ENCODE data around the gene PSMC4.
A peak's percentile ranks its signal among the peaks of the same experiment; 100 is the strongest.

Gene PSMC4

DNA sequence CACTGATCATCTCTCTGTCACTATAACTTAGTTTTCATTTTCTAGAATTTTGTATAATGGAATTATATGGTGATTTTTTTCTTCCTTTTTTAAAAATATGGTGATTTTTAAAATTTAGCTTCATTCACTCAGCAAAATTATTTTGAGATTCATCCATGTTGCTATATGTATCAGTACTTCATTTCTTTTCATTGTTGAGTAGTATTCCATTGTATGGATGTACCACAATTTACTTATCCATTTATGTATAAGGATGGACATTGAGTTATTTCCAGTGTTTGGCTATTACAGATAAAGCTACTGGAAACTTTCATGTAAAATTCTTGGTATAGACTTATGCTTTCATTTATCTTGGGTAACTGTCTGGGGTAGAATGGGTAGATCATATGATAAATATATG, 38.7 kb downstream of the PSMC4 start:
- peak; percentile 99 for TF ChIP-seq ZNF8 (CRISPR knock-in tag; IDR thresholded peaks at IDR 0.05)
- no peak for TF ChIP-seq ZFP3 (CRISPR knock-in tag; IDR thresholded peaks at IDR 0.05)
- no peak for TF ChIP-seq PPARA (CRISPR knock-in tag; IDR thresholded peaks at IDR 0.05; ENCODE audit: borderline replicate concordance)
- TF ChIP-seq, protein P1, sequence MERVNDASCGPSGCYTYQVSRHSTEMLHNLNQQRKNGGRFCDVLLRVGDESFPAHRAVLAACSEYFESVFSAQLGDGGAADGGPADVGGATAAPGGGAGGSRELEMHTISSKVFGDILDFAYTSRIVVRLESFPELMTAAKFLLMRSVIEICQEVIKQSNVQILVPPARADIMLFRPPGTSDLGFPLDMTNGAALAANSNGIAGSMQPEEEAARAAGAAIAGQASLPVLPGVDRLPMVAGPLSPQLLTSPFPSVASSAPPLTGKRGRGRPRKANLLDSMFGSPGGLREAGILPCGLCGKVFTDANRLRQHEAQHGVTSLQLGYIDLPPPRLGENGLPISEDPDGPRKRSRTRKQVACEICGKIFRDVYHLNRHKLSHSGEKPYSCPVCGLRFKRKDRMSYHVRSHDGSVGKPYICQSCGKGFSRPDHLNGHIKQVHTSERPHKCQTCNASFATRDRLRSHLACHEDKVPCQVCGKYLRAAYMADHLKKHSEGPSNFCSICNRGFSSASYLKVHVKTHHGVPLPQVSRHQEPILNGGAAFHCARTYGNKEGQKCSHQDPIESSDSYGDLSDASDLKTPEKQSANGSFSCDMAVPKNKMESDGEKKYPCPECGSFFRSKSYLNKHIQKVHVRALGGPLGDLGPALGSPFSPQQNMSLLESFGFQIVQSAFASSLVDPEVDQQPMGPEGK (CRISPR knock-in tag; IDR thresholded peaks at IDR 0.05; ENCODE audit: borderline replicate concordance): no peak
- ATAC-seq: no peak

DNA sequence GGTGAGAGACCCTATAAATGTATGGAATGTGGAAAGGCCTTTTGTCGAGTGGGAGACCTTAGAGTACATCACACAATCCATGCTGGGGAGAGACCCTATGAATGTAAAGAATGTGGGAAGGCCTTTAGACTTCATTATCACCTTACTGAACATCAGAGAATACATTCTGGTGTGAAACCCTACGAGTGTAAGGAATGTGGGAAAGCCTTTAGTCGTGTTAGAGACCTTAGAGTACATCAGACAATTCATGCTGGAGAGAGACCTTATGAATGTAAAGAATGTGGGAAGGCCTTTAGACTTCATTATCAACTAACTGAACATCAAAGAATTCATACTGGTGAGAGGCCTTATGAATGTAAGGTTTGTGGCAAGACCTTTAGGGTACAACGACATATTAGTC, 43.0 kb downstream of the PSMC4 start:
- ATAC-seq: no peak
- TF ChIP-seq CSDC2 (CRISPR knock-in tag; IDR thresholded peaks at IDR 0.05) (no peak), ZNF70 (CRISPR knock-in tag; IDR thresholded peaks at IDR 0.05) (no peak), ZFP3 (CRISPR knock-in tag; IDR thresholded peaks at IDR 0.05) (no peak), SNAI2 (CRISPR knock-in tag; IDR thresholded peaks at IDR 0.05) (no peak), TOX (CRISPR knock-in tag; IDR thresholded peaks at IDR 0.05; ENCODE audit: borderline replicate concordance) (no peak), POU6F1 (CRISPR knock-in tag; IDR thresholded peaks at IDR 0.05; ENCODE audit: borderline replicate concordance, low read depth) (no peak), GLIS3 (CRISPR knock-in tag; IDR thresholded peaks at IDR 0.05) (no peak), CREB5 (CRISPR knock-in tag; IDR thresholded peaks at IDR 0.05; ENCODE audit: low read depth) (no peak), ARNTL (CRISPR knock-in tag; IDR thresholded peaks at IDR 0.05; ENCODE audit: borderline replicate concordance, low read depth) (no peak), ISL1 (CRISPR knock-in tag; IDR thresholded peaks at IDR 0.05) (no peak)
- TF ChIP-seq, protein P1 (CRISPR knock-in tag; IDR thresholded peaks at IDR 0.05; ENCODE audit: borderline replicate concordance): no peak

DNA sequence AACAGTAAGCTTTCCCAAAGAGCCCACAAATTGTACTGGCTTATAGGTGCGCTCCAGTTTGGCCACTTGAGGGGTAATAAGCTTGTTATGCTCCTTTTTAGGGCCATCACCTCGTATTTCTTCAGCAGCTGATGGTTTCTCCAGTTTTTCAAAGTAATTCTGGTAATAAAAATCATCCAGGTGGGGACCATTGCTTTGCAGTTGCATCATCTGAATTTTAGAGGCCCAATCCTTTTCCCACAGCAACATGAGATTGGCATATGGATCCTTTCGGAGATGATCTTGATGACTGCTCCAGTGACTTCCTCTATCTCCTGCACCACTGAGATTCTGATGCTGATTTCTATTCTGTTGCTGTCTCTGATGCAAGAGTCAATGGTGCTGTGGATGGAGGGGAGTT, 53.0 kb downstream of the PSMC4 start:
- TF ChIP-seq, protein P2, sequence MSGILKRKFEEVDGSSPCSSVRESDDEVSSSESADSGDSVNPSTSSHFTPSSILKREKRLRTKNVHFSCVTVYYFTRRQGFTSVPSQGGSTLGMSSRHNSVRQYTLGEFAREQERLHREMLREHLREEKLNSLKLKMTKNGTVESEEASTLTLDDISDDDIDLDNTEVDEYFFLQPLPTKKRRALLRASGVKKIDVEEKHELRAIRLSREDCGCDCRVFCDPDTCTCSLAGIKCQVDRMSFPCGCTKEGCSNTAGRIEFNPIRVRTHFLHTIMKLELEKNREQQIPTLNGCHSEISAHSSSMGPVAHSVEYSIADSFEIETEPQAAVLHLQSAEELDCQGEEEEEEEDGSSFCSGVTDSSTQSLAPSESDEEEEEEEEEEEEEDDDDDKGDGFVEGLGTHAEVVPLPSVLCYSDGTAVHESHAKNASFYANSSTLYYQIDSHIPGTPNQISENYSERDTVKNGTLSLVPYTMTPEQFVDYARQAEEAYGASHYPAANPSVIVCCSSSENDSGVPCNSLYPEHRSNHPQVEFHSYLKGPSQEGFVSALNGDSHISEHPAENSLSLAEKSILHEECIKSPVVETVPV (CRISPR knock-in tag; IDR thresholded peaks at IDR 0.05): no peak
- TF ChIP-seq ISL1 (CRISPR knock-in tag; IDR thresholded peaks at IDR 0.05) (no peak), ZFP30 (CRISPR knock-in tag; IDR thresholded peaks at IDR 0.05) (no peak), TCF4 (CRISPR knock-in tag; IDR thresholded peaks at IDR 0.05; ENCODE audit: borderline replicate concordance) (no peak), ZC3H10 (CRISPR knock-in tag; IDR thresholded peaks at IDR 0.05) (no peak), SNAI2 (CRISPR knock-in tag; IDR thresholded peaks at IDR 0.05) (no peak), BACH2 (CRISPR knock-in tag; IDR thresholded peaks at IDR 0.05; ENCODE audit: borderline replicate concordance) (no peak), ESRRG (CRISPR knock-in tag; IDR thresholded peaks at IDR 0.05) (no peak), TOX (CRISPR knock-in tag; IDR thresholded peaks at IDR 0.05; ENCODE audit: borderline replicate concordance) (no peak), TSHZ2 (CRISPR knock-in tag; IDR thresholded peaks at IDR 0.05) (no peak), CREB5 (CRISPR knock-in tag; IDR thresholded peaks at IDR 0.05; ENCODE audit: low read depth) (no peak)
- ATAC-seq: no peak

Measured in SK-N-SH treated with all-trans-retinoic acid at 6 μM for 48 hours (cell line).